Measurements from ENCODE around the gene PRDM11.

Gene PRDM11

DNA sequence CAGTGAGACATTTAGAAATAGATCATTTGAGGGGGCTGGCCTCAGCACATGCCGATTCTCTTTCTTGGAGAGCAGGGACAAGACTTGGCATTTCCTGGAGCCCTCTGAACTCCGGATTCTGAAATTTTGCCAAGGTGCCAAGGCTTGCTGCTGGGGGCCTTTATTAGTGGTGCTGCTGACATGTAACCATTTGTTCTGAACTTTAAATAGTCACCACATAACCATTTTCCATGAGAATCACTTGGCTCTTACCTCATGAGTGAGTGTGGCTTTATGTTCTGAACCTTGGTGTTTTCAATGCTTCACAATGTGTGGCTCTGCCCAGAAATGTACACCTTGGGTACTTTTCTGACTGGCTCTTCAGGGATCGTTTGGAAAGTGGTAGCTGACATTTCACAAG, 106.4 kb downstream of the PRDM11 start:
- Histone ChIP-seq H3K4me1 (ENCODE audit: control insufficient read depth, insufficient read depth, low read length, unreplicated experiment) (peaks cover 6% of the 10 kb centered on the region), H3K36me3 (ENCODE audit: insufficient read depth, low read length) (no peaks in the 10 kb centered on the region), H3K4me3 (ENCODE audit: low read depth, low read length) (no peak overlapping the region), H2AFZ (ENCODE audit: low read length, unreplicated experiment) (no peak overlapping the region), H3K27ac (ENCODE audit: low read depth, low read length) (no peak overlapping the region), H3K27me3 (ENCODE audit: insufficient read depth, low read length) (no peaks in the 10 kb centered on the region), H3K79me2 (ENCODE audit: control insufficient read depth, insufficient read depth, low read length, unreplicated experiment) (no peaks in the 10 kb centered on the region)

DNA sequence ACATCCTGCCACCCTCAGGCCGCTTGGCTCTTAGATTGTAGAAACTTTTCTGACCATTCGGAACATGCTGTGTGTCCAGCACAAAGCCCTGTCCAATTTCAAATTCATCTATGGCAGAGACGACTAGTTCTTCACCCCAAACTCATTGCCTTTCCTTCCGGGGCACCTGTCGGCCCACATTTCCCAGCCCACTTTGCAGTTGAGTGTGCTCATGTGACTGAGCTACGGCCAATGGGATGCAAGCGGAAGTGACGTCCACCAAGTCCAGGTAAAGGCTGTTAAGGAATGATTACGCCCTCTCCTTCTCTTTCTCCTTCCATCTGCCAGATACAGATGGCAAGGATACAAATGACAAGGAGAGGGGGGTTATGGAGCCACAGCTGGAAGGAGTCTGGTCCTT, 107.2 kb downstream of the PRDM11 start:
- H3K79me2 ChIP-seq (ENCODE audit: control insufficient read depth, insufficient read depth, low read length, unreplicated experiment): no peaks in the 10 kb centered on the region
- H3K27me3 ChIP-seq (ENCODE audit: insufficient read depth, low read length): no peaks in the 10 kb centered on the region
- peaks cover 6% of the 10 kb centered on the region for H3K4me1 ChIP-seq (ENCODE audit: control insufficient read depth, insufficient read depth, low read length, unreplicated experiment)
- H3K27ac ChIP-seq (ENCODE audit: low read depth, low read length): no peak overlapping the region
- no peak overlapping the region for H3K4me3 ChIP-seq (ENCODE audit: low read depth, low read length)
- H3K36me3 ChIP-seq (ENCODE audit: insufficient read depth, low read length): no peaks in the 10 kb centered on the region
- H2AFZ ChIP-seq (ENCODE audit: low read length, unreplicated experiment): no peak overlapping the region

DNA sequence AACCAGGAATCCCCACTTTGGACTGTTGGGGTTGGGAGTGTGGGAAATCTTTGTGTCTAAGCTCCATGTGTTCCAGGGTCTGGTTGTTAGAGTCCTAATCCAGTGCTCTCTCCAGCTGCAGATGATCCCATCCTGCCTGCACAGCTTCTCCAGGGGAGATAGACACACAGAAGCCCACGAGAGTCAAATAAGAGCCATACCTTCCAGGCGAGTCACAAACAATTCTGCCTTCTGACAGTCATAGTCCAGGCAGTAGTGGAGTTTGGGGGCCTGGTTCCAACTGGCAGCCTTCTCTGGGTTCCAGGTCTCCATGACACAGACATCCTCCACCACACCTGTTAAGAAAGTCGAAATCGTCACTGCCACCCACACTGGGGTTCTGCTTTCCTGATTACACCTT, 107.6 kb downstream of the PRDM11 start:
- no peak overlapping the region for H3K27ac ChIP-seq (ENCODE audit: low read depth, low read length)
- H3K79me2 ChIP-seq (ENCODE audit: control insufficient read depth, insufficient read depth, low read length, unreplicated experiment): no peaks in the 10 kb centered on the region
- H3K4me1 ChIP-seq (ENCODE audit: control insufficient read depth, insufficient read depth, low read length, unreplicated experiment): peaks cover 9% of the 10 kb centered on the region
- no peak overlapping the region for H3K4me3 ChIP-seq (ENCODE audit: low read depth, low read length)
- H3K27me3 ChIP-seq (ENCODE audit: insufficient read depth, low read length): no peaks in the 10 kb centered on the region
- no peaks in the 10 kb centered on the region for H3K36me3 ChIP-seq (ENCODE audit: insufficient read depth, low read length)
- H2AFZ ChIP-seq (ENCODE audit: low read length, unreplicated experiment): no peak overlapping the region

DNA sequence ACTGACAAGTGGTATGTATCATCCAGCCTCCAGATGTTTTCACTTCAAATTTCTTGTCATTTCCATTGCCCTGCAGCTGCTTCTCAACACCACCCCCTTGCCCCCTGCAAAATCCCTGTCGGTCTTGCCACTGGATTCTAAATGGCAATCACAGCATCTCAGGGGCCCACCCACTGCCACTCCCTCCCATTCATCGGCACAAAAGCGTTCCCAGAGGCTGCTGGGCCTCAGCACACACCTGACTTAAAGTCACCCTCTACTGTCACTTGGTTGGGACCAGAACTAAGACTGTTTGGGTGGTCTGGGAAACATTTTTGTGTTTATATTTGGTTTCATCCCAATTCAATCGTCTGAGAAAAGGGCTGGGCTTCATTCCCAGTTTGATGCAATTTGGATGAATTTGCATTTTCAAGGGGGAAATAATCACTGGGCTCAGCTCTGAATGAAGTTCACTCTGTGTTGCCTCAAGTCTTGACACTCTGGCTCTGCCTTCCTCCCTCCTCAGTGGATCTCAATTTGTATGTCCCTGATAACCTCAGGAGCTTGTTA, 112.6 kb downstream of the PRDM11 start:
- 0 out of 2 replicates have a peak overlapping the region, but pooled peaks have one; percentile 29 for H3K27ac ChIP-seq (ENCODE audit: low read depth, low read length)
- H3K27me3 ChIP-seq (ENCODE audit: insufficient read depth, low read length): no peaks in the 10 kb centered on the region
- no peak overlapping the region for H2AFZ ChIP-seq (ENCODE audit: low read length, unreplicated experiment)
- H3K4me1 ChIP-seq (ENCODE audit: control insufficient read depth, insufficient read depth, low read length, unreplicated experiment): peaks cover 30% of the 10 kb centered on the region
- no peaks in the 10 kb centered on the region for H3K79me2 ChIP-seq (ENCODE audit: control insufficient read depth, insufficient read depth, low read length, unreplicated experiment)
- H3K36me3 ChIP-seq (ENCODE audit: insufficient read depth, low read length): no peaks in the 10 kb centered on the region
- no peak overlapping the region for H3K4me3 ChIP-seq (ENCODE audit: low read depth, low read length)

DNA sequence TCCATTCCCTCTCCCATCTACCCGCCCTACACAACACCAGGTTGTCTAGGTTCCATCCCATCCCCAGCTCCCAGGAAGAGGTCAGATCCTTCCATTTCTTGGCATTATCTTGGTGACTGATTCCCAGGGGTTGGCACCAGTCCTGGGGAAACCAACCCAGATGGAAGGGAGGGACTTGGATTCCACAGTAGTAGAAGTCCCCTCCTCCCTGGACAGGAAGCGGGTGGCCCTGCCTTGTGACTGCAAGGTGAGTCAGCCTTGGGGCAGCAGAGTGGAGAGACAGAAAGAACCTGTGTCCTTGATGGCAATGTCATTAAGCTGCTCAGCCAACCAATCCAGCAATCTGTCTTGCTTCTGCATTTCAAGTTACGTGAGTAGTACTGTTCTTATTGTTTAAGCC, 113.2 kb downstream of the PRDM11 start:
- H2AFZ ChIP-seq (ENCODE audit: low read length, unreplicated experiment): no peak overlapping the region
- H3K27me3 ChIP-seq (ENCODE audit: insufficient read depth, low read length): no peaks in the 10 kb centered on the region

DNA sequence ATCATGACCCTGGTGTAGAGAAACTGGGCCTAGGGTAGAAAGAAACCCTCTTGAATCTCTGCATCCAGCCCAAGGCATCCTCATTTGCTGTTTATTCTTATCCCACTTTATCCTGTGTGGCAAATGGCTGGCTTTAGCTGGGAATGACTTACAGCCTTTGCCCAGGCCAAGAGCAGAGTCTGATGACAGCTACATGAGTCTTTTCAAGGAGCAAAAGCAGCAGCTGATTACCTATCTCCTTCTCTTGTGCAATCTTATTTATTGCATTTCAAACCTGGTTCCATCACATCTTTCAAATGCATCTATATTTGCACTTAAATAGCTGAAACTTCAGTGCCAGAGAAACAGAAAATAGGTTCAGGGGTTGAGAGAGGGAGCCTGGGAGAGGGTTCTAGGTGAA, 113.6 kb downstream of the PRDM11 start:
- H3K4me1 ChIP-seq (ENCODE audit: control insufficient read depth, insufficient read depth, low read length, unreplicated experiment): peaks cover 39% of the 10 kb centered on the region
- H2AFZ ChIP-seq (ENCODE audit: low read length, unreplicated experiment): no peak overlapping the region
- H3K36me3 ChIP-seq (ENCODE audit: insufficient read depth, low read length): no peaks in the 10 kb centered on the region
- H3K27me3 ChIP-seq (ENCODE audit: insufficient read depth, low read length): no peaks in the 10 kb centered on the region
- H3K4me3 ChIP-seq (ENCODE audit: low read depth, low read length): no peak overlapping the region
- H3K27ac ChIP-seq (ENCODE audit: low read depth, low read length): no peak overlapping the region
- no peaks in the 10 kb centered on the region for H3K79me2 ChIP-seq (ENCODE audit: control insufficient read depth, insufficient read depth, low read length, unreplicated experiment)

More for the DNA sequence above, 113.2 kb downstream of the PRDM11 start:
- Histone ChIP-seq H3K4me1 (ENCODE audit: control insufficient read depth, insufficient read depth, low read length, unreplicated experiment) (peaks cover 36% of the 10 kb centered on the region), H3K79me2 (ENCODE audit: control insufficient read depth, insufficient read depth, low read length, unreplicated experiment) (no peaks in the 10 kb centered on the region), H3K36me3 (ENCODE audit: insufficient read depth, low read length) (no peaks in the 10 kb centered on the region), H3K27ac (ENCODE audit: low read depth, low read length) (0 out of 2 replicates have a peak overlapping the region, but pooled peaks have one; percentile 29), H3K4me3 (ENCODE audit: low read depth, low read length) (no peak overlapping the region)

DNA sequence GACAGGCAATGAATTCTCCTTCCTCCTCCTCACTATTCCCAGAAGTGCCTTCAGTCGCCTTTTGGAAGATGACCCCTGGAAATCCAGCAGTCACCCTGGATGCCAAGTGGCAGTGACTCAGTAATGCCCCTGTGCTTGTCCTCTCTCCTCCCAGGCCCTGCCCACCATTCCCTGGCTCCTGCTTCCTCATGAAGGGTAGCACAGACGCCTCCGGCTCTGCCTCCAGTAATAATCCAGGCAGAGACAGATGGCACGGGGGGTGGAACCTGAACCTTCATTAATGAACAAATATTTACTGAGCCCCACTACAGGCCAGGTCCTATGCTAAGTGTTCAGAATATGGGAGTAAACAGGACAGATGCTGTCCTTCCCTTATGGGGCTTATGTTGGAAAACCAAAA, 116.5 kb downstream of the PRDM11 start:
- no peak overlapping the region for H2AFZ ChIP-seq (ENCODE audit: low read length, unreplicated experiment)
- peaks cover 49% of the 10 kb centered on the region for H3K4me1 ChIP-seq (ENCODE audit: control insufficient read depth, insufficient read depth, low read length, unreplicated experiment)
- no peaks in the 10 kb centered on the region for H3K79me2 ChIP-seq (ENCODE audit: control insufficient read depth, insufficient read depth, low read length, unreplicated experiment)
- H3K27me3 ChIP-seq (ENCODE audit: insufficient read depth, low read length): no peaks in the 10 kb centered on the region
- H3K27ac ChIP-seq (ENCODE audit: low read depth, low read length): no peak overlapping the region
- no peaks in the 10 kb centered on the region for H3K36me3 ChIP-seq (ENCODE audit: insufficient read depth, low read length)
- H3K4me3 ChIP-seq (ENCODE audit: low read depth, low read length): no peak overlapping the region

DNA sequence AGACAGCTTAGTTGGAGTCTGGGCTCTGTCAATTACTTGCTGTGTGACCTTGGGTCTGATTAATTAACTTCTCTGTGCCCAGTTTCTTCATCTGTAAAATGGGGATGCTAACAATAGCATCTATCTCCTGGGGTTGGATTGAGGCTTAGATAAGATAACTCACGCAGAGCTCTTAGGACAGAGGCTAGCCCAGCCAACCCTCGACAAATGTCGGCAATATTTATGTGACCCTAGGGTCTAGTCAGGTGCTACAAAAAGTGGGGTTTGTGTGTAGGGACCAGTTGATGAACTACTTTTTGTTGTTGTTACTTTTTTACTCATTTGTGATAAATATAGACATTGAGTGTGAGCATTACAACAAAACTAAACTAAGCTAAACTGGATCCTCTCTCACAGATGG, 117.3 kb downstream of the PRDM11 start:
- H3K4me3 ChIP-seq (ENCODE audit: low read depth, low read length): no peak overlapping the region
- H3K4me1 ChIP-seq (ENCODE audit: control insufficient read depth, insufficient read depth, low read length, unreplicated experiment): peaks cover 49% of the 10 kb centered on the region
- no peaks in the 10 kb centered on the region for H3K79me2 ChIP-seq (ENCODE audit: control insufficient read depth, insufficient read depth, low read length, unreplicated experiment)
- peak overlapping the region; percentile 90 for H3K27ac ChIP-seq (ENCODE audit: low read depth, low read length)
- no peaks in the 10 kb centered on the region for H3K36me3 ChIP-seq (ENCODE audit: insufficient read depth, low read length)
- H2AFZ ChIP-seq (ENCODE audit: low read length, unreplicated experiment): no peak overlapping the region
- 0 out of 2 replicates have a peak, but pooled peaks cover 2% of the 10 kb centered on the region for H3K27me3 ChIP-seq (ENCODE audit: insufficient read depth, low read length)

DNA sequence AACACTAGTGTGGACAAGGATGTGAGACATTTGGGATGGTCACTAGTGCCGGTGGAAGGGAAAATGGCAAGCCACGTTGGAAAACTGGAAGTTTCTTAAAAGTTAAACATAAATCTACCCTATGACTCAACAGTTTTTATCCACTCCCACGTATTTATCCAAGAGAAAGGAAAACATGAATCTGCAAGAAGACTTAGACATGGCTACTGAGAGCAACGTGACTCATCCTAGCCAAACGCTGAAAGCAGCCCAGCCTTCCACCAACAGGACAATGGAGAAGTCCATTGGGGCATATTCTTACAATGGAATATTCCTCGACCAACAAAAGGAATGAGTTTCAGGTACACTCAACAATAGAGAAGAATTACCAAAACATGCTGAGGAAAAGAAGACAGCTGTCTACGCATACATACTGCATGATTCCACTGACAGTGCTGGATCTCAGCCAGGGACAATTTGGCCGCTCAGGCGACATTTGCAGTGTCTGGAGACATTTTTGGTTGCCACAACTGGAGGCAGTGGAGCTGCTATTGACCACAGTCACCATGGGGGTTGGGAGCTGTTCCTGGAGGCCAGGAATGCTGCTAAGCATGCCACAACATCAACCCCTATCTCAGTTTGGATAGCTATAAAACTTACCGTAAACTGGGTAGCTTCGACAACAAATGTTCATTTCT, 118.5 kb downstream of the PRDM11 start:
- Histone ChIP-seq H3K27me3 (ENCODE audit: insufficient read depth, low read length) (peaks cover 5% of the 10 kb centered on the region; the same call in 1 of the 2 replicates), H3K27ac (ENCODE audit: low read depth, low read length) (peak overlapping the region; percentile 90), H3K36me3 (ENCODE audit: insufficient read depth, low read length) (no peaks in the 10 kb centered on the region), H3K79me2 (ENCODE audit: control insufficient read depth, insufficient read depth, low read length, unreplicated experiment) (no peaks in the 10 kb centered on the region), H3K4me3 (ENCODE audit: low read depth, low read length) (peak overlapping the region; percentile 40; the same call in 1 of the 2 replicates), H2AFZ (ENCODE audit: low read length, unreplicated experiment) (peak overlapping the region; percentile 92), H3K4me1 (ENCODE audit: control insufficient read depth, insufficient read depth, low read length, unreplicated experiment) (peaks cover 37% of the 10 kb centered on the region)

DNA sequence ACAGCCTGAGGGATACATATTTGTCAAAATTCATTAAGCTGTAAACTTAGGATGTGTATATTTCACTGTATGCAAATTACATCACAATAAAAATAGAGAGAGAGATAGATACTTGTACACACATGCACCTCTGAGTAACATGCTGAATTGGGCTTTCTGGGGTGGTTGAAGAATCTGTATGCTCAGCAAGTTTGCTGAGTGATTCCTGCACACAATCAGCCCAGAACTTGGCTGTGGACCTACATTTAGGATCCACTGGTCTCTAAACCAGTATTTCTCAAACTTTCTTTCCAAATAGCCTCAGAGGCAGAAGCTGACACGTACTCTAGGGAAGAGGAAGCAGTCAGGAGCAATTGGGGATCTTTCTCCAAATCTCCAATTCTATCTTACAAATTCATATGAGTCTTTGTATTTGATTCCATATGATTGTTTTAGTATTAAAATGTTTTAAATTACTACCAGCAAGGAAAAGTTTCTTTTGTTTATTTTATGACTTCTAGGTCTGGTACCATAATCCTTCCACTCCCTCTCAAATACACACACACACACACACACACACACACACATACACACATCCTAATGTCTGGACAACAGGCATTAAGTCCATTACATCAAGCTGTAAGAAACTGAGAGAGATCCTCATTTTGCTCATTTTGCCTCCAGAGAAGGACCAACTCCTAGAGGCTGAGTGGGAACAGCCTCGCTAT, 119.7 kb downstream of the PRDM11 start:
- Histone ChIP-seq H3K27me3 (ENCODE audit: insufficient read depth, low read length) (peaks cover 13% of the 10 kb centered on the region), H3K79me2 (ENCODE audit: control insufficient read depth, insufficient read depth, low read length, unreplicated experiment) (no peaks in the 10 kb centered on the region), H3K4me3 (ENCODE audit: low read depth, low read length) (no peak overlapping the region), H3K4me1 (ENCODE audit: control insufficient read depth, insufficient read depth, low read length, unreplicated experiment) (peaks cover 33% of the 10 kb centered on the region), H3K27ac (ENCODE audit: low read depth, low read length) (no peak overlapping the region), H3K36me3 (ENCODE audit: insufficient read depth, low read length) (no peaks in the 10 kb centered on the region), H2AFZ (ENCODE audit: low read length, unreplicated experiment) (peak overlapping the region; percentile 92)

DNA sequence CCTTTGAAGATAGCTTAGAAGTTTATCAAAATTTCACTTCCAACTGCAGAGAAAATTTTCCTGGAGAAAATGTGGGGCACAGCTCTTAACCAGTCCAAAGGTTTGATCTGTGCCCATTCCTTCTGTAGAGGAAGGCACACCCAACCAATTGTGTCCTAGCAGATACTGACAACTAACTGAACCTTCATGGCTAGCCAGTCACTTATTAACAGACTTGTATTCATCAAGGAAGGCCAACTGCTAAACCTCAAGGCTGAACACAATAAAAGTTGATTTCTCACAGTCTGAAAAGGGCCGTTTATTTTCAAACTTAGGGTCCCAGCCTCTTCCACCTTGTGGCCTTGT, 120.2 kb downstream of the PRDM11 start:
- H3K27ac ChIP-seq (ENCODE audit: low read depth, low read length): no peak overlapping the region
- H3K36me3 ChIP-seq (ENCODE audit: insufficient read depth, low read length): no peaks in the 10 kb centered on the region
- no peak overlapping the region for H3K4me3 ChIP-seq (ENCODE audit: low read depth, low read length)
- peaks cover 33% of the 10 kb centered on the region for H3K4me1 ChIP-seq (ENCODE audit: control insufficient read depth, insufficient read depth, low read length, unreplicated experiment)
- H3K79me2 ChIP-seq (ENCODE audit: control insufficient read depth, insufficient read depth, low read length, unreplicated experiment): no peaks in the 10 kb centered on the region
- peaks cover 13% of the 10 kb centered on the region for H3K27me3 ChIP-seq (ENCODE audit: insufficient read depth, low read length)
- no peak overlapping the region for H2AFZ ChIP-seq (ENCODE audit: low read length, unreplicated experiment)
